ENCODE data around the gene MAP4K2. TPM values are rescaled to one million over a fixed set of nuclear protein-coding genes. Genes with fewer than 3 reads are reported as not detected.

Gene MAP4K2
- total RNA-seq, 4 donors from 2014 or later = 5.9 to 14.3 (median 9.1) TPM

- no peak for TF ChIP-seq CTCF (IDR thresholded peaks at IDR 0.05; ENCODE audit: low read depth)
Observed at GRCh38 chr11:64841592-64842365, 38.8 kb upstream of the MAP4K2 start.

DNA sequence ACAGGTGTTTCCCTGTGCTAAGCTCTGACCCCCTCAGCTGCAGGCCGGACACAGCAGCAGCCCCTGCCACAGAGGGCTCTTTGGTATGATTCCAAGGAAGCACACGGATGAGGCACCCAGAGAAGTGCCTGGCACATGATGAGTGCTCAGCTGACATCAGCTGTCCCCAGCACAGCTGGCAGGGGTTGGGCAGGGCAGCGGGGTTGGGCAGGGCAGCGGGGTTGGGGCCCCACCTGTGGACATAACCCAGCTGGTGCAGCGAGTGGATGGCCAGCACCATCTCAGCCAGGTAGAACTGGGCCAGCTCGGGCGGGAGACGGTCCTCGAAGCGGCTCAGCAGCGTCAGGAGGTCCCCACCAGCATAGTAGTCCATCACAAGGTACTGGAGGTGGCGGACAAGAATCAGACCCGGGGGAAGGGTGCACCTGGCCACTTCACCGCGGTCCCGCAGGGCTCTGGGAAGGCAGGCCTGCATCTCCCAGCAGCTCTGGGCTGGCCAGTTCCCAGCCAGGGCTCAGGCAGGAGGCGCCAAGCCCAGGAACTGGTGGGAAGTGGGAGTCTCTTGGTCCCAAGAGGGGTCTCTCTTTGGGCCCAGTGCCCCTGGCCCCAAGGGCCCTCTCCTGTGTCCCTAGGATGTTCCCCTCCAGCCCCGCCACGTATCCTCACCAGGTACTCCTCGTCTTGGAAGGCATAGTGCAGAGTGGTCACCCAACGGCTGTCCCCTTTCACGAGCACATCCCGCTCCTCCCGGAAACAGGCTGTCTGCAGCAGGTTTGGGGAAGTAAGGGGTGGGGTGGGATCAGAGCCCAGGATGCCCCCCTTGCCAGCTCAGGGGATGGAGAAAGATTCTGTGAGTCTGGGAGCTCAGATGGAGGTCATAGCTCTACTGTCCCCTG, 37.1 kb upstream of the MAP4K2 start:
- no peak for TF ChIP-seq CTCF (IDR thresholded peaks at IDR 0.05; ENCODE audit: low read depth)

DNA sequence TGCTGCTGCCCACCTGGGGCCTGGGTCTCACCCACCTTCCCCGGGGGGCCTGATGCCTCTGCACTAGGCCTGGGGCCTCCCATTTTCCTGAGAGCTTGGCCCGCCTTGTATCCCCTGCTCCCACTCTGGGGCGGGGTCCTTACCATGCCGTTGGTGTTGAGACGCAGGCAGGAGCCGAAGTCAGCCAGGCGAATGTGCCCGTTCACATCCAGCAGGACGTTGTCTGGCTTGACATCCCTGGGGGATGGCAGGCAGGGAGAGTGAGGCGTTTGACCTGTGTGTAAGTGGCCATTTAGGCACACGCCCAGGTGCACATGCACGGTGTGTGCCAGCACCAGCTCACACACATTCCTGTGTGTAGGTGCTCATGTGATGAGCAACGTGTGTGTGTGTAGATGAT, 36.3 kb upstream of the MAP4K2 start:
- TF ChIP-seq CTCF (IDR thresholded peaks at IDR 0.05; ENCODE audit: low read depth) = no peak

GRCh38 chr11:64838600-64839334, 35.8 kb upstream of the MAP4K2 start:
- no peak for TF ChIP-seq CTCF (IDR thresholded peaks at IDR 0.05; ENCODE audit: low read depth)

DNA sequence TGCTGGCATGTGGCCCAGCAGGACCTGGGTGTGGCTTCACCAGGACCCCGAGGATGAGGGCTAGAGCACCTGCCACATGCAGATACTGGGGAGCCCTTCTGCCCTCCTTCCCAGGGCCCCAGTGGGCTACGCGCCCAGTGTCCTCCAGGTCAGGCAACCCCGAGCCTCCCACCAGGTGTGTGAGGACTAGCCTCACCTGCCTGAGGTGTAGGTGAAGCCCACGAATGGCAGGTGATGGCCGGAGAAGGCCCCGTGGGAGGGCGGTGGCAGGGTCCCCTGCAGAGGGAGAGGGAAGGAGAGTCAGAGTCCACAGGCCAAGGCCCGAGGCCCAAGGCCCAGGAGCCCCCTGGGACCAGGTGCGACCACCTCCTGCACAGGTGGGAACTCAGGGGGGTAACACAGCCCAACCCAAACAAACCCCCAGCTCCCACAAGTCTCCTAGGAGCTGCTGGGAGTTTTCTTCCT, 34.9 kb upstream of the MAP4K2 start:
- no peak for TF ChIP-seq CTCF (IDR thresholded peaks at IDR 0.05; ENCODE audit: low read depth)

DNA sequence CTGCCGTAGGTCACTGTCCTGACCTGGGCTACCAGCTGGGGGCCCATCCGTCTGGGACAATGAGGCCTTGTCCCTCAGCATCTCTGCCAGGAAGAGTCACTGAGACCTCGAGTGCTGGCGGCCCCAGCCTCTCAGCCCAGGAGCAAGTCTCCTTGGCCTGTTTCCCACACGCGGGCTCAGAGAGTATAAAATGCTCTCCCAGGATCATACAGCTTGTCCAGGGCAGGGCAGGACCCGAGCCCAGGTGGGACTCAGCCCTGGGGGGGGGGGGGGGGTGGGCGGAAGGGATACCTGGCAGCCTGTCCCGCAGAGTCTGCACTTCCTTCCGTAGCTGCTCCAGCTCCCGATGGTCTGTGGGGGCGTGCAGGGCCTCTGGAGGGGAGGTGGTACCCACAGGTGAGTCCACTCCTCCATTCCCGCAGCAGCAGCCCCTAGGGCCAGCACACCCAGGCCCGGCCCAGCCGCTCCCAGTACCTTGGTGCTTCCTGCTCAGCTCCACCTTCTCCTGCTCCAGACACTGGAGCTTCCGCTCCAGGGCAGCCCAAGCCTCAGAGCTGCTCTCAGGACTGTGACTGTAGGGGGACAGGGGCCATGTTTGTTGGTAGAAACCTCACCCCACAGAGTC, 33.5 kb upstream of the MAP4K2 start:
- TF ChIP-seq CTCF (IDR thresholded peaks at IDR 0.05; ENCODE audit: low read depth) = no peak

All from subcutaneous adipose tissue (tissue), 4 donors.